Keratinocyte (primary cell): Measurements from ENCODE around the gene CAPN2. TPM values are rescaled to one million over a fixed set of nuclear protein-coding genes. Genes with fewer than 3 reads are reported as not detected.

Experiments
- DNase-seq: peaks from one replicate; pipeline ENCODE4 v3.0.0-alpha.2; 2011; ENCODE audit warnings: low read depth, missing footprints, low spot score
- FAIRE-seq: peaks from 2 replicates; lab custom pipeline; 2011; peaks lifted over from hg19 to GRCh38; lab: Jason Lieb, UNC
- H2AFZ ChIP-seq: 2 replicates; pipeline ENCODE4 v1.6.0; 2012; ENCODE audit warnings: low read length, control low read depth, inconsistent platforms; ENCODE audit not compliant: control insufficient read depth
- H3K27ac ChIP-seq: 2 replicates; pipeline ENCODE4 v1.5.1; 2011; ENCODE audit warnings: low read length; ENCODE audit not compliant: control insufficient read depth, insufficient read depth
- H3K27me3 ChIP-seq: 3 replicates; pipeline ENCODE4 v1.6.0; 2011; ENCODE audit warnings: low read length; ENCODE audit not compliant: control insufficient read depth, insufficient read depth; ENCODE audit errors: extremely low read depth
- H3K36me3 ChIP-seq, 2 experiments: 2 replicates in 1 of 2; 3 replicates in 1 of 2; pipeline ENCODE4 v1.5.1; 2011; ENCODE audit warnings: low read length in 2 of 2, mild to moderate bottlenecking in 1 of 2; ENCODE audit not compliant: control insufficient read depth in 2 of 2, insufficient read depth in 2 of 2; ENCODE audit errors: extremely low read depth in 1 of 2
- H3K4me1 ChIP-seq: 3 replicates; pipeline ENCODE4 v1.5.1; 2011; ENCODE audit warnings: low read length; ENCODE audit not compliant: control insufficient read depth, insufficient read depth; ENCODE audit errors: extremely low read depth
- H3K4me2 ChIP-seq: 3 replicates; pipeline ENCODE4 v1.6.0; 2011; ENCODE audit warnings: low read depth, low read length; ENCODE audit not compliant: control insufficient read depth, insufficient read depth; ENCODE audit errors: extremely low read depth
- H3K4me3 ChIP-seq, 3 experiments: fragments of 200-600 bp in 1 of 3; sonication (generic) in 1 of 3; 2 replicates in 2 of 3; 3 replicates in 1 of 3; pipeline ENCODE4 v1.5.1; 2011 to 2016; ENCODE audit warnings: low read length in 3 of 3, mild to moderate bottlenecking in 3 of 3, control low read depth in 2 of 3, inconsistent platforms in 1 of 3, low read depth in 1 of 3, mixed read lengths in 1 of 3, mixed run types in 1 of 3, moderate library complexity in 1 of 3; ENCODE audit not compliant: control insufficient read depth in 2 of 3, insufficient read depth in 2 of 3; ENCODE audit errors: extremely low read depth in 1 of 3
- H3K79me2 ChIP-seq: 2 replicates; pipeline ENCODE4 v1.6.0; 2012; ENCODE audit warnings: low read length; ENCODE audit not compliant: control insufficient read depth, insufficient read depth
- H3K9ac ChIP-seq: 3 replicates; pipeline ENCODE4 v1.6.0; 2011; ENCODE audit warnings: low read length; ENCODE audit not compliant: control insufficient read depth, insufficient read depth; ENCODE audit errors: extremely low read depth
- H3K9me1 ChIP-seq: 3 replicates; pipeline ENCODE4 v1.6.0; 2011; ENCODE audit warnings: low read length; ENCODE audit not compliant: control insufficient read depth, insufficient read depth; ENCODE audit errors: extremely low read depth
- H3K9me3 ChIP-seq: 2 replicates; pipeline ENCODE4 v1.5.1; 2012; ENCODE audit warnings: low read depth, low read length; ENCODE audit not compliant: control insufficient read depth
- H4K20me1 ChIP-seq: 3 replicates; pipeline ENCODE4 v1.6.0; 2011; ENCODE audit warnings: low read length; ENCODE audit not compliant: control insufficient read depth, insufficient read depth; ENCODE audit errors: extremely low read depth
- EZH2 ChIP-seq: IDR thresholded peaks from one replicate; pipeline ENCODE4 v1.6.1; 2012; ENCODE audit warnings: inconsistent platforms, mild to moderate bottlenecking, low read length, moderate library complexity
- dilution Hi-C: fragments of 300-500 bp; cut with MboI; formaldehyde crosslinking; loops from one replicate; pipeline ENCODE4 v1.7.0; 2020; ENCODE audit warnings: low sequenced_read_pairs; ENCODE audit not compliant: extremely low pct_ligation_motif_present
- polyA plus RNA-seq, 5 experiments: library from polyadenylated mRNA; depleted of rRNA in 3 of 5; stranded (reverse) in 3 of 5; stranded (forward) in 1 of 5; unstranded in 1 of 5; fragments of >200 nt; gene quantifications; 1 replicate in 1 of 5; 2 replicates in 3 of 5; 3 replicates in 1 of 5; pipeline versions ENCODE4 v1.2.1 to v1.2.3, GENCODE V29; 2011 to 2012; ENCODE audit warnings: missing spikeins in 2 of 5, low read depth in 1 of 5, low replicate concordance in 1 of 5
- TF ChIP-seq, protein P1 (sequence below), 3 experiments: IDR thresholded peaks in 1 of 3; conservative IDR thresholded peaks in 1 of 3; optimal IDR thresholded peaks in 1 of 3; 2 replicates in 2 of 3; 3 replicates in 1 of 3; pipeline versions ENCODE3 to v1.5.1; 2011; ENCODE audit warnings: low read length in 3 of 3, mild to moderate bottlenecking in 3 of 3, moderate library complexity in 2 of 3, control low read depth in 1 of 3, inconsistent platforms in 1 of 3; ENCODE audit not compliant: insufficient read depth in 2 of 3; ENCODE audit errors: extremely low read depth in 1 of 3

Gene CAPN2
- polyA plus RNA-seq, 1 donor (not counting 4 experiments of a cell fraction or from before 2014, with no cell fraction given): 366 TPM

DNA sequence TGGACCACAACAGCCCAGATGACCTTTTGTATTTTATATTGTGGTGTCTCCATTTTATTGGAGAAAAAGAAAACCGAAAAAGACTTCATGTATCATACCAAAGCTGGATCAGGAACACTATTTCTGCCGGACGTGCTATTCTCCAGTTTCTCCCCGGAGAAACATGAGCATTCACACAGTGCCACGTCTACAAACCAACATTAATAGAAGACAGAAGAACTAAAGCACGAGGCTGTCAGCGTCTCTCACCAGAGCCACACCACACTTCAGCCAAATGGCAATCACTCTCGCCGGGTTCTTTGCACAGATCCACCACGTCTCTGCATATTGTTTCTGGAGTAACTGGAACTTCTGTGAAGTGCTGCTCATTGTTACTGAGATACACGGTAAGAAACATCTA is 108.6 kb downstream of the CAPN2 start:
- H3K4me1 ChIP-seq: peaks cover 5% of the 10 kb centered on the region
- H2AFZ ChIP-seq: no peak overlapping the region
- DNase-seq (no peak), FAIRE-seq (no peak)
- no peak overlapping the region for H3K9ac ChIP-seq
- peaks cover 1 to 13% of the 10 kb centered on the region in 2 experiments for H3K36me3 ChIP-seq
- H3K27ac ChIP-seq: no peak overlapping the region
- no peaks in the 10 kb centered on the region for H3K27me3 ChIP-seq
- no peaks in the 10 kb centered on the region for H4K20me1 ChIP-seq
- no peaks in the 10 kb centered on the region for H3K9me1 ChIP-seq
- H3K4me3 ChIP-seq: no peak overlapping the region
- TF ChIP-seq EZH2: no peak
- TF ChIP-seq, protein P1, sequence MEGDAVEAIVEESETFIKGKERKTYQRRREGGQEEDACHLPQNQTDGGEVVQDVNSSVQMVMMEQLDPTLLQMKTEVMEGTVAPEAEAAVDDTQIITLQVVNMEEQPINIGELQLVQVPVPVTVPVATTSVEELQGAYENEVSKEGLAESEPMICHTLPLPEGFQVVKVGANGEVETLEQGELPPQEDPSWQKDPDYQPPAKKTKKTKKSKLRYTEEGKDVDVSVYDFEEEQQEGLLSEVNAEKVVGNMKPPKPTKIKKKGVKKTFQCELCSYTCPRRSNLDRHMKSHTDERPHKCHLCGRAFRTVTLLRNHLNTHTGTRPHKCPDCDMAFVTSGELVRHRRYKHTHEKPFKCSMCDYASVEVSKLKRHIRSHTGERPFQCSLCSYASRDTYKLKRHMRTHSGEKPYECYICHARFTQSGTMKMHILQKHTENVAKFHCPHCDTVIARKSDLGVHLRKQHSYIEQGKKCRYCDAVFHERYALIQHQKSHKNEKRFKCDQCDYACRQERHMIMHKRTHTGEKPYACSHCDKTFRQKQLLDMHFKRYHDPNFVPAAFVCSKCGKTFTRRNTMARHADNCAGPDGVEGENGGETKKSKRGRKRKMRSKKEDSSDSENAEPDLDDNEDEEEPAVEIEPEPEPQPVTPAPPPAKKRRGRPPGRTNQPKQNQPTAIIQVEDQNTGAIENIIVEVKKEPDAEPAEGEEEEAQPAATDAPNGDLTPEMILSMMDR (optimal IDR thresholded peaks at IDR 0.05 in 1 of 3, IDR thresholded peaks at IDR 0.05 in 1 of 3, conservative IDR thresholded peaks at IDR 0.05 in 1 of 3; ENCODE audit: extremely low read depth in 1 of 3, insufficient read depth in 2 of 3, low read length in 3 of 3): no peak
- H3K79me2 ChIP-seq: peaks cover 38% of the 10 kb centered on the region
- no peak overlapping the region for H3K4me2 ChIP-seq
- H3K9me3 ChIP-seq: no peaks in the 10 kb centered on the region
- dilution Hi-C loops: no loop called here

DNA sequence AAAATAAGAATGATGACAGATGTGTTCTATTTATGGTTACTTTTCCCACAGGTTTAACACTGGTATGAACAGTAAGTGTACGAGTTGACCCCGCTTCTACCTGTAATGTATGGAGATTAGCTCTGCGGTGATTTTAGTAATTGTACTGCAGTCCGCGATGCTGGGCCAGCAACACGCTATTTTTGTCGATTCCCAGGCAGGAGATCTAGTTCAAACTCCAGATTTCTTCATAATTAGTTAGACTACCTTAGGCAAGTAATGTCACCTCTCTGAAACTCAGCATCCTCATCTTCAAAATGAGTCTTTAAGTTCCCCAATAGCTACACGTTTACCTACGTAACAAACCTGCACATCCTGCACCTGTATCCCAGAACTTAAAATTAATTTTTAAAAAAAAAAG is 111.9 kb downstream of the CAPN2 start:
- no peak overlapping the region for H3K4me2 ChIP-seq
- DNase-seq: no peak
- TF ChIP-seq, protein P1 (optimal IDR thresholded peaks at IDR 0.05 in 1 of 3, IDR thresholded peaks at IDR 0.05 in 1 of 3, conservative IDR thresholded peaks at IDR 0.05 in 1 of 3; ENCODE audit: extremely low read depth in 1 of 3, insufficient read depth in 2 of 3, low read length in 3 of 3): no peak
- no peak for TF ChIP-seq EZH2
- H3K27me3 ChIP-seq: no peaks in the 10 kb centered on the region
- H3K9ac ChIP-seq: no peak overlapping the region
- peaks cover 64% of the 10 kb centered on the region for H3K79me2 ChIP-seq
- no peak for FAIRE-seq
- H4K20me1 ChIP-seq: no peaks in the 10 kb centered on the region
- no peak overlapping the region for H2AFZ ChIP-seq
- no peaks in the 10 kb centered on the region for H3K9me3 ChIP-seq
- dilution Hi-C loops: no loop called here
- peaks cover 1 to 10% of the 10 kb centered on the region in 2 experiments for H3K36me3 ChIP-seq
- peaks cover 6% of the 10 kb centered on the region for H3K4me1 ChIP-seq
- H3K9me1 ChIP-seq: no peaks in the 10 kb centered on the region
- H3K4me3 ChIP-seq: no peak overlapping the region
- H3K27ac ChIP-seq: no peak overlapping the region
